ENCODE data around the gene BICRAL.
"Not testable (repeated sequence)": the region's sequence is repeated elsewhere in the genome, so short reads cannot be mapped to it uniquely, and the experiment has no call there.

GRCh38 chr6:42894041-42894828 is 112.4 kb downstream of the BICRAL start:
- TF ChIP-seq, protein P1, sequence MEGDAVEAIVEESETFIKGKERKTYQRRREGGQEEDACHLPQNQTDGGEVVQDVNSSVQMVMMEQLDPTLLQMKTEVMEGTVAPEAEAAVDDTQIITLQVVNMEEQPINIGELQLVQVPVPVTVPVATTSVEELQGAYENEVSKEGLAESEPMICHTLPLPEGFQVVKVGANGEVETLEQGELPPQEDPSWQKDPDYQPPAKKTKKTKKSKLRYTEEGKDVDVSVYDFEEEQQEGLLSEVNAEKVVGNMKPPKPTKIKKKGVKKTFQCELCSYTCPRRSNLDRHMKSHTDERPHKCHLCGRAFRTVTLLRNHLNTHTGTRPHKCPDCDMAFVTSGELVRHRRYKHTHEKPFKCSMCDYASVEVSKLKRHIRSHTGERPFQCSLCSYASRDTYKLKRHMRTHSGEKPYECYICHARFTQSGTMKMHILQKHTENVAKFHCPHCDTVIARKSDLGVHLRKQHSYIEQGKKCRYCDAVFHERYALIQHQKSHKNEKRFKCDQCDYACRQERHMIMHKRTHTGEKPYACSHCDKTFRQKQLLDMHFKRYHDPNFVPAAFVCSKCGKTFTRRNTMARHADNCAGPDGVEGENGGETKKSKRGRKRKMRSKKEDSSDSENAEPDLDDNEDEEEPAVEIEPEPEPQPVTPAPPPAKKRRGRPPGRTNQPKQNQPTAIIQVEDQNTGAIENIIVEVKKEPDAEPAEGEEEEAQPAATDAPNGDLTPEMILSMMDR (IDR thresholded peaks at IDR 0.05; ENCODE audit: extremely low read depth in 1 of 2, insufficient read depth in 1 of 2, low read depth in 1 of 2, low read length in 2 of 2): not testable (repeated sequence)
- not testable (repeated sequence) for TF ChIP-seq POLR2AphosphoS5 (IDR thresholded peaks at IDR 0.05; ENCODE audit: insufficient read depth, low read depth, low read length); POLR2A (IDR thresholded peaks at IDR 0.05; ENCODE audit: low read depth, low read length); FOS (IDR thresholded peaks at IDR 0.05; ENCODE audit: borderline replicate concordance, insufficient read depth, low read length)

Measured in endothelial cell of umbilical vein (primary cell).